ENCODE measurements around the gene ARHGEF11. TPM values are rescaled to one million over a fixed set of nuclear protein-coding genes. Genes with fewer than 3 reads are reported as not detected.

The ARHGEF11 gene
- polyA plus RNA-seq, 4 donors: 27.4 to 42.3 (median 31.3) TPM

- DNase-seq (ENCODE audit: low read depth in 4 of 4, low spot score in 3 of 4): no peak
Measured at GRCh38 chr1:156912861-156913808, 132.4 kb downstream of the ARHGEF11 start.

- DNase-seq (ENCODE audit: low read depth in 4 of 4, low spot score in 3 of 4): no peak
Measured at GRCh38 chr1:156912310-156912709, 133.2 kb downstream of the ARHGEF11 start.

DNA sequence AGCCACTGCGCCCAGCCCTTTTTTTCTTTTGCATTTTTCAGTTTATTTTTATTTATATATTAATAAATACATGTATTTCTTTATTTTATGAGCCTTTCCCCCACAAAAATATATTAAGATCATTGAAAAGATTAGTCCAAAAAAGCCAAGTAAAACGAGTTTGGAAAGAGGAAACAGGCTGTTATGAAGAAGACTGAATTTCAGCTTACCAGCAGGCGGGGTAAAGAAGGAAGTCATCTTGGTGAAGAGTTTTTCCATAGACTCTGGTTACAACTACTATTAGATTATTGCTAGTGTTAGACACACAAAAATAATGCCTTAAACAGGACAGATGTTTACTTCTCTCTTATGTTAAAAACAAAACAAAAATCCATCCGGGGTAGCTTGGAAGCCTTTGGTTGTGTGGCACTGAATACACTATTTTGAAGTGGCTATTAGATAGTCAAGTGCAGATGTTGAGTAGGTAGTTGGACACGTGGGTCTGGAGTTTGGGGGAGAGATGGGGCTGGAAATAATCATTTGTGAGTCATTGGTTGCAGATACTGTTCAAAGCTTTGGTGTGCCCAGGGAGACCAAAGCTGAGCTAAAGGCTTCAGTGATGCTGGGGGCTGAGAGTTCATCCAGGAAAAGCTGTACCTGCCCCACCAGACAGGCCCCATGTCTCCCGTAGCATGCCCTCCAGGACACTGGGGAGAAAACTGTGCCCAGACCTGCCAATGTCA is 133.8 kb downstream of the ARHGEF11 start:
- DNase-seq (ENCODE audit: low read depth in 4 of 4, low spot score in 3 of 4): no peak

DNA sequence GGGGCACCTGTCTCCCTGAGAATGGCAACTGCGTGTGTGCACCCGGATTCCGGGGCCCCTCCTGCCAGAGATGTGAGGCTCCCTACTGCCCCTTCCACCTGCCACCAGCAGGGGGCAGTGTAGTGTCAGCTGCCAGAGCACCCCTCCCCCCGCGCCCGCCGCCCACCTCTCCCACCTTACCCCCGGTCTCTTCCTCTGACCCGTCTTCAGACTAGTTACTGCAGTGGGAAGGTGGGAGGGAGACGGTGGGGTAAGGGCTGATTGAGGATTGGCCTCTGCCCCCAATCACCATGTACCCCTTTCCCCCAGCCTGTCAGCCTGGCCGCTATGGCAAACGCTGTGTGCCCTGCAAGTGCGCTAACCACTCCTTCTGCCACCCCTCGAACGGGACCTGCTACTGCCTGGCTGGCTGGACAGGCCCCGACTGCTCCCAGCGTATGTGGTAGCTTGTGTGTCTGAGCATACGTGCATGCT is 135.2 kb downstream of the ARHGEF11 start:
- DNase-seq (ENCODE audit: low read depth in 4 of 4, low spot score in 3 of 4): no peak

DNA sequence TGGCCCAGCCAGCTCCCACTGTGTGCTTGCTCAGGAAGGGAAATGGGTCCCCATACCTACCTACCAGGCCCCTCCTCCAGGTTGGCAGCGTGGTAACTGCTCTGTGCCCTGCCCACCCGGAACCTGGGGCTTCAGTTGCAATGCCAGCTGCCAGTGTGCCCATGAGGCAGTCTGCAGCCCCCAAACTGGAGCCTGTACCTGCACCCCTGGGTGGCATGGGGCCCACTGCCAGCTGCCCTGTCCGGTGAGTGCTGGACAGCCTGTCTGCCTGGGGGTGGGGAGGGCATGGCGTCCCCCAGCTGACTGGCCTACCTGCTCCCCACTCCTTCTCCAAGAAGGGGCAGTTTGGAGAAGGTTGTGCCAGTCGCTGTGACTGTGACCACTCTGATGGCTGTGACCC is 135.9 kb downstream of the ARHGEF11 start:
- DNase-seq (ENCODE audit: low read depth in 4 of 4, low spot score in 3 of 4): no peak

DNA sequence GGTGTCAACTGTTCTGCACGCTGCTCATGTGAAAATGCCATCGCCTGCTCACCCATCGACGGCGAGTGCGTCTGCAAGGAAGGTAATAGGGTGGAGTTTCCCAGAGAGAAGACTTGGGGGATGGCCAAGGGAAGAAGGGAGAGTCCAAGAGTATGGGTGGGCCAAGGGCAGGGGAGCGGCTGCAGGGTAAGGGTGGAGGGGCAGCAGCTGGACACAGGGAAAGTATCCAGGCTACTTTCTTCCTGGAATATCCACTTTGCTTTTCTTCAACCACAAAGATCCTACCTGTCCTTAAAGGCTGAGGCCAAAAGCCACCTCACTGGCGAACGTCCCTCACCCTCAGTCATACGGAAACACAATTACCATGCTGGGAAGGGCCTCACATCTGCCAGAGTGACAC is 136.6 kb downstream of the ARHGEF11 start:
- DNase-seq (ENCODE audit: low read depth in 4 of 4, low spot score in 3 of 4): no peak

GRCh38 chr1:156908541-156908940 is 137.0 kb downstream of the ARHGEF11 start:
- no peak for DNase-seq (ENCODE audit: low read depth in 4 of 4, low spot score in 3 of 4)

DNA sequence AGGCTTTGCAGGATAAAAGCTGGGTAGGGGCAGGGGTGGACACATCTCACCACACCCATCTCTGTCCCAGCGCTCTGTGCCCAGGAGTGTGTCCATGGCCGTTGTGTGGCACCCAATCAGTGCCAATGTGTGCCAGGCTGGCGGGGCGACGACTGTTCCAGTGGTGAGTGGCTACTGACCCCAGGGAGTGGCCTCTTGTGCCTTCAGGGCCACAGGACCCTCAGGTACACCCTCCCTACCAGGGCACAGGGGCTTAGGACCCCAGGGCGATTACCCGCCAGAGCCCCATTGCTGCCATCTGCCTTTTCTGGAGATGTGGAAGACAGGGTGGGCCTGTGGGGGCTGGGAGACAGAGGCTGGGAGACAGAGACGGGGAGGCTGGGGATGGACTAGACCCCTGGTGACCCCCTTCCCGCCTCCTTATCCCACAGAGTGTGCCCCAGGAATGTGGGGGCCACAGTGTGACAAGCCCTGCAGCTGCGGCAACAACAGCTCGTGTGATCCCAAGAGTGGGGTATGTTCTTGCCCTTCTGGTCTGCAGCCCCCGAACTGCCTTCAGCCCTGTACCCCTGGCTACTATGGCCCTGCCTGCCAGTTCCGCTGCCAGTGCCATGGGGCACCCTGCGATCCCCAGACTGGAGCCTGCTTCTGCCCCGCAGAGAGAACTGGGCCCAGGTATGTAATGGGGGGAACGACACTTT is 139.2 kb downstream of the ARHGEF11 start:
- no peak for DNase-seq (ENCODE audit: low read depth in 4 of 4, low spot score in 3 of 4)

DNA sequence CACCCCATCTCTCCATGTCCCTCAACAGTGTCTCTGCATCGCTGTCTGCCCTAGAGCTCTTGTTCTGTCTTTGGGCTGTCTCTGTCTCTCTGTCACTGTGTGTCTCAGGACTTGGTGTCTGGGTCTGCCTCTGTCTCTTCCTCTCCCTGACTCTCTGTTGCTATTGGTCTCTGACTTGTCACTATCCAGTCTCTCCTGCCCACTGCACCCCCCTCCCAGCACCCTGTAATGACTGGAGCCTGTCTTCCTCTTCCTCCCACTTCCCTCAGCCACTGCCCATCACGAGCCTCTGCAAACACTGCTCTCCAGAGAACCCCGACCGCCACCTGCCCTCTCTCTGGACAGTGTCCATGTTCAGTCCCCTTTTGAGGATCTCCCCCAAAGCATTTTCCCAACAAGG is 139.9 kb downstream of the ARHGEF11 start:
- DNase-seq (ENCODE audit: low read depth in 4 of 4, low spot score in 3 of 4): no peak

GRCh38 chr1:156905176-156905575 is 140.4 kb downstream of the ARHGEF11 start:
- DNase-seq (ENCODE audit: low read depth in 4 of 4, low spot score in 3 of 4): no peak

DNA sequence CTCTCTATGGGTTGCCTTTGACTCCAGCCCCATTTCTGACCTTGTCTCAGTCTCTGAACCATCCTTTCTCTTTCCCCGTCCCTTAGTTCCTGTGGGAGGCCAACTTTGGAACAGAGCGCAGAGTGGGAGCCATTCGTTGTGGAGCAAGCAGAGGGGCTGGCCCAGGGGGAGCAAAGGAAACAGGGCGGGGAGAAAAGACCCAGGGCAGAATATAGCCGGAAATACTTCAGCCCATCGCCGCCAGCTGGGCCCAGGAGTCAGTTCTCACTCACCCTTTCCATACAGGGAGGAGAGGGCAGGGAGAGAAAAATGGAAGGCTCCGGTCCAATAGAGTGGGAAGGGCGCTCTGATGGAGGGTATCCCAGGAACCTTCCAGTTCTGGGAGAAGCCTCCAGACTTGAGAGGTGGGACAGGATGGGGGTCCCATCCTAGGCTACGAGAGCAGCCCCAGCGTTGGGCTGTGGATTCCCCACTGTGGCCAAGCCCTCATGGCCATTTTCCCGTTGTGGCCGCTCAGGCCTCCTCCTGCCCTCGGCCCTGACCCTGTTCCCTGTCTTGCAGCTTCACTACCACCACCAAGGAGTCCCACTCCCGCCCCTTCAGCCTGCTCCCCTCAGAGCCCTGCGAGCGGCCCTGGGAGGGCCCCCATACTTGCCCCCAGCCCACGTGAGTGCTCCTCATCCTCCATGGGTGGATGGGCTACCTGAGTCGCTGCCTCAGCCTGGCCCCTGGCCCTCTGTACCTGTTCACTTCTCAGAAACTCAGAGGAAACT is 141.2 kb downstream of the ARHGEF11 start:
- no peak for DNase-seq (ENCODE audit: low read depth in 4 of 4, low spot score in 3 of 4)

DNA sequence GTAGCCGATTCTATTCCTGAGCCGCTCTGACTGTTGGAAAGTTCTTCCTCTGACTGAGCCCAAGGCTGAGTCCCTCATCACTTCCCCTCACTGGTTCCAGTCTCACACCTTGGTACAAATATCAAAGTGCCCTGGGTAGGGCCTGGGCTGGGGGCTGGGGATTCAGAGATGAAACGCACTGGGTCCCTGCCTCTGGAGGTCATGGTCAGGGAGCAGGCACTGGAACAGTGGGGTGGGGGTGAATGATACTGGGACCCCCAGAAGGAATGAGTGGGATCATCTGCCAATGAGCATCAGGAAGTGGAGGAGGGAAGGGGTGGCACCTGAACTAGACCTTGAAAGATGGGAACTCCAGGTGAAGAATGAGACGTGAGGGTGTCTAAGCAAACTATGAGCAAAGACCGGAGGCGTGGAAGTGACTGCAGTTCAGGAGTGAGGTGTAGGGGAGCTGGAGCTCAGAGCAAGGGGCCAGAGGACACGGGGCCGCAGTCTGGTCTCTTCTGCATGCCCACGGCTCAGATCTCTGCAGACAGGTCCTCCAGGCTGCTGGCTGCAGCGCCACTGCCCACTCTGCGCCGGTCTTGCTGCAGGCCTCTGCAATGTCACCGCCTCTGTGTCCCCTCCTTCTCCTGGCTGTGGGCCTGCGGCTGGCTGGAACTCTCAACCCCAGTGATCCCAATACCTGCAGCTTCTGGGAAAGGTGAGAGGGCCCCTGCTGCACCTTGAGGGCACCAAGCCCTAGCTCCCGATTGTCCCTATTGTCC is 142.0 kb downstream of the ARHGEF11 start:
- no peak for DNase-seq (ENCODE audit: low read depth in 4 of 4, low spot score in 3 of 4)

- no peak for DNase-seq (ENCODE audit: low read depth in 4 of 4, low spot score in 3 of 4)
Measured at GRCh38 chr1:156901966-156902915, 143.3 kb downstream of the ARHGEF11 start.

DNA sequence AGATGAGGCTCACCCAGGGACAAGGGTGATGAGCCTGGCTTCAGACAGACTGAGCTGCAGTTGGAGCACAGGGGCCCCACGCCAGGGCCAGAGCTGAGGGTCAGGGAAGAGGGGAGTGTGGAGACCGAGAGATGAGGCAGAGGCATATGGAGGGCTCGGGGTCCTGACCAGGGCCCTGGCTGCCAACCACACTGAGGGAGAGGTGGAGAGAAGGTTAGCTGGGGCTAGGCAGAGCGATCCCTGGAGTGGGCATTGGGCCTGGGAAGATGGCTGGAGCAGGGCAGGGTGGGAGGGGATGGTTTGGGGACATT is 144.0 kb downstream of the ARHGEF11 start:
- DNase-seq (ENCODE audit: low read depth in 4 of 4, low spot score in 3 of 4): no peak

DNA sequence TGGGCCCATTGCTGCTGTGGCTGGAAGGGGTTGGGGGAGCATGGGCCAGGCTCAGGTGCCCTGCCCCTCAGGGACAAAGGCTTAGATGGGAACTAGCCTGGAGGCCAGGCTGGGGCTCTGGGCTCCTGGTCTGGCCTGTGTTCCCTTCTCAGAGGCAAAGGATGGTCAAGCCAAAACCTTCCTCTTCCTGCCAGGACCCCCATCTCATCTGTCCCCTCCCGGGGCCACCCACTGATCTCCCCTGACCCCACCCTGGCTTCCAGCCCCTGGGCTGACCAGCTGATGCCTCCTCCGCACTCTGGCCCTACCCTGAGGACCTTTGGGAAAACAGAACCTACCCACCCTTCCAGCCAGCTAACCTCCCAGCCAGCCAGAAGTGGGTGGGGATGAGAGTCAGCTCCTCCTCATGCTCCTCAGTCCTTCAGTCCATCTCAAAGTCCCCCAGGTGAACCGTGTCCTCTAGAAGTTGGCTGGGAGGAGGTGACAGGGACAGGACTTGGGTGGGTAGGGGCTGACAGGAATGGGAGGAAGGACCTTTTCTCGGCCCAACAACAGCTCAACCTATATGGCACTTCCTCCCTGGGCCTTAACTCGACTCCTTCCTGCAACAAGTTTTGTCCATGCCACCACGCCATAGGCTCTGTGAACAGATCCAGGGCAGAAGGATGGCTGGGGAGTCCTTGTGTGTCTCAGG is 144.5 kb downstream of the ARHGEF11 start:
- no peak for DNase-seq (ENCODE audit: low read depth in 4 of 4, low spot score in 3 of 4)

DNA sequence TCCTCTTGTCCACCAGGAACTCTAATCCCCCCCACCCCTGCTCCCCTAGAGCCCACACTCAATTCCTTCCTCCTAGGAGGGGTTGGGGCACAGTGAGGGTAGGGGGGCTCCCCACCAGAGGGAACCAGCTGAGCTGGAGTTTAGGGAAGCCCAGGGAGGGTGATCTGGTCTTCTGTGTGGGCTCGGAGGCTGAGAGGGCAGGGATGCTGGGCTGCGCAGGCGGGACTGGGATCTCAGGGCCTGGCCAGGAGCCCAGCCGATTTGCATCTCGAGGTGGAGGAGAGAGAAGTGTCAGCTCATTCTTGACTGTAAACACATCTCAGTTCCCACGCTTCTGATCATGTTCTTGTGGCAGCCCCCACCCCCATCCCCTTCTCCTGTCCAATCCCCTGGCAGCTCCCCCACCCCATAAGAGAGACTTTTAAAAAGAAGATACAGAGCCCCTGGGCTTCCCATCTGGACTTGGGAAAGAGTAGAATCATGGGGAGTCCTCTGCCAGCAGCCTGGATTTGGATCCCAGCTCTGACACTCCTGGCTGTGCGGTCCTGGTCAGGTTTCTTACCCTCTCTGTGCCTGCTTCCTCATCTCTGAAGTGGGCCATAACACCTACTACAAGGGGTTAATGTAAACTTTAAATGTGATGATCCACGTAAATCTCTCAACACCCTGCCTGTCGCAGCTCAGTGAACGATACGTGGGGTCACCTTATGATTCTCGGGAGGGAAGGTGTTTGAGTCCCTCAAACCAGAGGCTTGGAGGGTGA is 145.4 kb downstream of the ARHGEF11 start:
- DNase-seq (ENCODE audit: low read depth in 4 of 4, low spot score in 3 of 4): no peak

DNA sequence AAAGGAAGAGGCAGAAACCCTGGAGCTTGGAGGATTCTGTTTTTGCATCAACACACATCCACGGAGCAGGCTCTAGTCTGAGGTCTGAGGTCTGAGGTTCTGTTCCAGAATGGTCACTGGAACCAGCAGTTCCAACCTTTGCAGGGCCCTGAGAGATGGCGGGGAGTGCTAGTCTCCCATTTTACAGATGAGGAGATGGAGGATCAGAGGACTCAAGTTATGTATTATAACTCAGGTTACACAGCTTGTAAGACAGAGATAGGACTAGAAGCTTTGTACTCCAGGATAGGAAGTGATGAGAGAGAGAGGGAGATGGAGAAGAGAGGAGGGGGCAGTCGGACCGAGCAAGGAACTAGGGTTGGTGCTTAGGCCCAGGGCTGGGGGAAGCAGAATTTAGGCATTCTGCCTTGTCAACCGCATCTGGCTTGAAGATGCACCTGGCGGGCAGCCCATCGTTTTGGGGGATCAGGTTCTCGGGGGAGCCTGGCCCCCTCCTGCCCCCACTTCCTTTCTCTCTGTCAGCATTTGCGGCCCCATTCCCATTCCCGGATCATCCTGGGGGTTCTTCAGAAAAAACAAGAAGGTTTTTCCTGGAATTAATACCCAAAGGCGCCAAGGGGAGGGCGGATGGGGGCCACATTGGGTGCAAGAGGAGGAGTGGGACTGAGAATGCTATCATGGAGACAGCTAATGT is 146.4 kb downstream of the ARHGEF11 start:
- no peak for DNase-seq (ENCODE audit: low read depth in 4 of 4, low spot score in 3 of 4)

Data from left renal pelvis (tissue), 4 donors.